GM23338 (cell line): ENCODE data around the gene FHIT. TPM values are rescaled to one million over a fixed set of nuclear protein-coding genes. Genes with fewer than 3 reads are reported as not detected.

Experiments used
- ATAC-seq: fragments of 200-7000 bp; cut with Tn5 transposase; 3 replicates; pipeline ENCODE4 v1.9.1; 2020
- DNase-seq: peaks from one replicate; pipeline ENCODE4 v3.0.0-alpha.2; 2015; ENCODE audit warnings: low spot score
- H2AFZ ChIP-seq: fragments of 200-600 bp; sonication (generic); 2 replicates; pipeline ENCODE4 v1.8.0; 2016; ENCODE audit warnings: antibody characterized with exemption, mild to moderate bottlenecking, moderate library complexity
- H3F3A ChIP-seq: fragments of 200-600 bp; sonication (generic); replicated peaks from 2 replicates; pipeline ENCODE4 v1.8.0; 2017; ENCODE audit warnings: antibody characterized with exemption, mixed run types, low read depth
- H3K27ac ChIP-seq: fragments of 200-600 bp; sonication (generic); 2 replicates; pipeline ENCODE4 v1.6.1; 2016; ENCODE audit warnings: low read depth
- H3K27me3 ChIP-seq: fragments of 200-600 bp; sonication (generic); 2 replicates; pipeline ENCODE4 v1.8.0; 2016; ENCODE audit warnings: mild to moderate bottlenecking, mixed run types, moderate library complexity; ENCODE audit not compliant: insufficient read depth
- H3K36me3 ChIP-seq: fragments of 200-600 bp; sonication (generic); 2 replicates; pipeline ENCODE4 v1.8.0; 2016; ENCODE audit warnings: mild to moderate bottlenecking; ENCODE audit not compliant: insufficient read depth
- H3K4me1 ChIP-seq: fragments of 200-600 bp; sonication (generic); 2 replicates; pipeline ENCODE4 v1.8.0; 2016; ENCODE audit warnings: mild to moderate bottlenecking, moderate library complexity; ENCODE audit not compliant: insufficient read depth
- H3K4me2 ChIP-seq: fragments of 200-600 bp; sonication (generic); 2 replicates; pipeline ENCODE4 v1.7.1; 2017; ENCODE audit warnings: mixed run types
- H3K4me3 ChIP-seq: fragments of 200-600 bp; sonication (generic); 2 replicates; pipeline ENCODE4 v1.6.1; 2016; ENCODE audit warnings: mixed run types
- H3K79me2 ChIP-seq: fragments of 200-600 bp; sonication (generic); replicated peaks from 2 replicates; pipeline ENCODE4 v1.8.0; 2017; ENCODE audit warnings: mild to moderate bottlenecking; ENCODE audit not compliant: insufficient read depth
- H3K9me2 ChIP-seq: fragments of 200-600 bp; sonication (generic); 2 replicates; pipeline ENCODE4 v1.8.0; 2017; ENCODE audit not compliant: insufficient read depth
- H4K20me1 ChIP-seq: fragments of 200-600 bp; sonication (generic); replicated peaks from 2 replicates; pipeline ENCODE4 v1.8.0; 2017; ENCODE audit warnings: mild to moderate bottlenecking; ENCODE audit not compliant: insufficient read depth
- H3K27ac Mint-ChIP-seq: 2 replicates; pipeline ENCODE4 v1.8.0; 2020; ENCODE audit warnings: inconsistent platforms, mild to moderate bottlenecking, moderate library complexity, mixed read lengths
- H3K27me3 Mint-ChIP-seq: 3 replicates; pipeline ENCODE4 v1.8.0; 2022; ENCODE audit warnings: low read depth, mild to moderate bottlenecking, moderate library complexity, mixed read lengths, inconsistent platforms; ENCODE audit not compliant: insufficient read depth, poor library complexity
- H3K36me3 Mint-ChIP-seq: 3 replicates; pipeline ENCODE4 v1.8.0; 2021; ENCODE audit warnings: low read depth, mild to moderate bottlenecking, inconsistent platforms, moderate library complexity, mixed read lengths
- H3K4me1 Mint-ChIP-seq: 3 replicates; pipeline ENCODE4 v1.8.0; 2020; ENCODE audit warnings: mild to moderate bottlenecking, inconsistent platforms, mixed read lengths
- H3K4me3 Mint-ChIP-seq: 3 replicates; pipeline ENCODE4 v1.8.0; 2021; ENCODE audit warnings: moderate library complexity, mild to moderate bottlenecking, inconsistent platforms, mixed read lengths
- H3K9me3 Mint-ChIP-seq: 3 replicates; pipeline ENCODE4 v1.8.0; 2020; ENCODE audit warnings: moderate library complexity, mild to moderate bottlenecking, inconsistent platforms, mixed read lengths
- CREB1 ChIP-seq: fragments of 250-450 bp; sonication (Bioruptor Pico); IDR thresholded peaks from 2 replicates; pipeline ENCODE4 v1.5.0; 2020; ENCODE audit warnings: low read depth, mild to moderate bottlenecking, moderate library complexity
- EZH2 ChIP-seq: fragments of 200-600 bp; sonication (generic); IDR thresholded peaks from one replicate; pipeline ENCODE4 v1.8.0; 2017; ENCODE audit warnings: antibody characterized with exemption, mild to moderate bottlenecking, low read depth; ENCODE audit not compliant: unreplicated experiment
- EZH2phosphoT487 ChIP-seq: fragments of 200-600 bp; sonication (generic); IDR thresholded peaks from one replicate; pipeline ENCODE4 v1.8.1; 2018; ENCODE audit warnings: antibody characterized with exemption; ENCODE audit not compliant: unreplicated experiment
- POLR2AphosphoS5 ChIP-seq: IDR thresholded peaks from 2 replicates; pipeline ENCODE4 v1.6.1; 2016; ENCODE audit warnings: antibody characterized with exemption, low read depth
- STAT1 ChIP-seq: IDR thresholded peaks from one replicate; pipeline ENCODE4 v1.6.1; 2016; ENCODE audit warnings: antibody characterized with exemption; ENCODE audit not compliant: unreplicated experiment
- ZNF114 ChIP-seq: fragments of 250-450 bp; sonication (Bioruptor Pico); IDR thresholded peaks from 2 replicates; pipeline ENCODE4 v1.5.0; 2020; ENCODE audit warnings: mild to moderate bottlenecking, moderate library complexity
- ZNF331 ChIP-seq: fragments of 250-450 bp; sonication (Bioruptor Pico); IDR thresholded peaks from 2 replicates; pipeline ENCODE4 v1.5.0; 2020; ENCODE audit warnings: low read depth, mild to moderate bottlenecking, moderate library complexity
- polyA plus RNA-seq: library from polyadenylated mRNA; unstranded; fragments of >200 nt; fragmentation: Nextera tagmentation; extraction: Ambion mirVana; gene quantifications from 2 replicates; pipeline ENCODE4 v1.2.1, GENCODE V29; 2016
- total RNA-seq: library from RNA; depleted of rRNA; stranded (reverse); fragments of >200 nt; shearing (Covaris generic); gene quantifications from 2 replicates; pipeline ENCODE4 v1.2.3, GENCODE V29; 2014
- TF ChIP-seq, protein P1 (sequence below): fragments of 250-450 bp; sonication (Bioruptor Pico); IDR thresholded peaks from 2 replicates; pipeline ENCODE4 v1.5.0; 2020; ENCODE audit warnings: mild to moderate bottlenecking, moderate library complexity

FHIT gene
- total and polyA plus RNA-seq, 2 experiments from 2014 or later, result 3.0 to 8.3 TPM

DNA sequence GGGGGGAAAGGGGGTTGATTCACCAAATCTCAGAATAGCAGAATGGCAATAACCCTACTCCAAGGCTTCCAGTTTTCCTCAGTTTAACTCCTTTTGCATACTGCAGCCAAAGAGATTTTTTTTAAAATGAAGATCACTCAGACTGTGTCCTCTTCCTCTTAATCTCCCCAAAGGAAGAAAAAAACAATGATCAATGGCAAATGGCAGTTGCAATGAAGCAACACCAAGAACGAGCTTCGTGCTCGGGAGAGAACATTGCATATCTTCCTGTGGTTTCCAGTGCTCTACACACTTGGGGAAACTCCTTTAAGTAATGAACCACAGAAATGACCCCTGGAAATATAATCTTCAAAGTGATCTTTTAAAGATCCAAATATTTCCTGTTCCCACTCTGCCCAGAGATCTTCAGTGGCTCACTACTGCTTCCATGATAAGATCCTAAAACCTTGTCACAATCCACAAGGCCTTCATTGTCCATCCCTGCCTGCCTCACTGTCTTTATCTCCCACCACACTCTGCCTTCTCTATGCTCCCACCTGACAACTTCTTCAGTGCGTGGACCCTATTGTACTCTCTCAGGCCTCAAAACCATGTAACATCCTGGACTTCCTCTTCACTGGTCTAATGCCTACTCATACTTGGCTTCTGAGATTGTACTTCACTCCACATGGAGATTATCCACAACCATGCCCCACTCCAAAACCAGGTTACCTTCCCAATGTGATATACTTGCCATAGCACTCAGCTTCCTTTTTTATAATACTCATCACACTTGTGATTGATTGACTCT is 394.8 kb downstream of the FHIT start (continued):
- TF ChIP-seq, protein P1, sequence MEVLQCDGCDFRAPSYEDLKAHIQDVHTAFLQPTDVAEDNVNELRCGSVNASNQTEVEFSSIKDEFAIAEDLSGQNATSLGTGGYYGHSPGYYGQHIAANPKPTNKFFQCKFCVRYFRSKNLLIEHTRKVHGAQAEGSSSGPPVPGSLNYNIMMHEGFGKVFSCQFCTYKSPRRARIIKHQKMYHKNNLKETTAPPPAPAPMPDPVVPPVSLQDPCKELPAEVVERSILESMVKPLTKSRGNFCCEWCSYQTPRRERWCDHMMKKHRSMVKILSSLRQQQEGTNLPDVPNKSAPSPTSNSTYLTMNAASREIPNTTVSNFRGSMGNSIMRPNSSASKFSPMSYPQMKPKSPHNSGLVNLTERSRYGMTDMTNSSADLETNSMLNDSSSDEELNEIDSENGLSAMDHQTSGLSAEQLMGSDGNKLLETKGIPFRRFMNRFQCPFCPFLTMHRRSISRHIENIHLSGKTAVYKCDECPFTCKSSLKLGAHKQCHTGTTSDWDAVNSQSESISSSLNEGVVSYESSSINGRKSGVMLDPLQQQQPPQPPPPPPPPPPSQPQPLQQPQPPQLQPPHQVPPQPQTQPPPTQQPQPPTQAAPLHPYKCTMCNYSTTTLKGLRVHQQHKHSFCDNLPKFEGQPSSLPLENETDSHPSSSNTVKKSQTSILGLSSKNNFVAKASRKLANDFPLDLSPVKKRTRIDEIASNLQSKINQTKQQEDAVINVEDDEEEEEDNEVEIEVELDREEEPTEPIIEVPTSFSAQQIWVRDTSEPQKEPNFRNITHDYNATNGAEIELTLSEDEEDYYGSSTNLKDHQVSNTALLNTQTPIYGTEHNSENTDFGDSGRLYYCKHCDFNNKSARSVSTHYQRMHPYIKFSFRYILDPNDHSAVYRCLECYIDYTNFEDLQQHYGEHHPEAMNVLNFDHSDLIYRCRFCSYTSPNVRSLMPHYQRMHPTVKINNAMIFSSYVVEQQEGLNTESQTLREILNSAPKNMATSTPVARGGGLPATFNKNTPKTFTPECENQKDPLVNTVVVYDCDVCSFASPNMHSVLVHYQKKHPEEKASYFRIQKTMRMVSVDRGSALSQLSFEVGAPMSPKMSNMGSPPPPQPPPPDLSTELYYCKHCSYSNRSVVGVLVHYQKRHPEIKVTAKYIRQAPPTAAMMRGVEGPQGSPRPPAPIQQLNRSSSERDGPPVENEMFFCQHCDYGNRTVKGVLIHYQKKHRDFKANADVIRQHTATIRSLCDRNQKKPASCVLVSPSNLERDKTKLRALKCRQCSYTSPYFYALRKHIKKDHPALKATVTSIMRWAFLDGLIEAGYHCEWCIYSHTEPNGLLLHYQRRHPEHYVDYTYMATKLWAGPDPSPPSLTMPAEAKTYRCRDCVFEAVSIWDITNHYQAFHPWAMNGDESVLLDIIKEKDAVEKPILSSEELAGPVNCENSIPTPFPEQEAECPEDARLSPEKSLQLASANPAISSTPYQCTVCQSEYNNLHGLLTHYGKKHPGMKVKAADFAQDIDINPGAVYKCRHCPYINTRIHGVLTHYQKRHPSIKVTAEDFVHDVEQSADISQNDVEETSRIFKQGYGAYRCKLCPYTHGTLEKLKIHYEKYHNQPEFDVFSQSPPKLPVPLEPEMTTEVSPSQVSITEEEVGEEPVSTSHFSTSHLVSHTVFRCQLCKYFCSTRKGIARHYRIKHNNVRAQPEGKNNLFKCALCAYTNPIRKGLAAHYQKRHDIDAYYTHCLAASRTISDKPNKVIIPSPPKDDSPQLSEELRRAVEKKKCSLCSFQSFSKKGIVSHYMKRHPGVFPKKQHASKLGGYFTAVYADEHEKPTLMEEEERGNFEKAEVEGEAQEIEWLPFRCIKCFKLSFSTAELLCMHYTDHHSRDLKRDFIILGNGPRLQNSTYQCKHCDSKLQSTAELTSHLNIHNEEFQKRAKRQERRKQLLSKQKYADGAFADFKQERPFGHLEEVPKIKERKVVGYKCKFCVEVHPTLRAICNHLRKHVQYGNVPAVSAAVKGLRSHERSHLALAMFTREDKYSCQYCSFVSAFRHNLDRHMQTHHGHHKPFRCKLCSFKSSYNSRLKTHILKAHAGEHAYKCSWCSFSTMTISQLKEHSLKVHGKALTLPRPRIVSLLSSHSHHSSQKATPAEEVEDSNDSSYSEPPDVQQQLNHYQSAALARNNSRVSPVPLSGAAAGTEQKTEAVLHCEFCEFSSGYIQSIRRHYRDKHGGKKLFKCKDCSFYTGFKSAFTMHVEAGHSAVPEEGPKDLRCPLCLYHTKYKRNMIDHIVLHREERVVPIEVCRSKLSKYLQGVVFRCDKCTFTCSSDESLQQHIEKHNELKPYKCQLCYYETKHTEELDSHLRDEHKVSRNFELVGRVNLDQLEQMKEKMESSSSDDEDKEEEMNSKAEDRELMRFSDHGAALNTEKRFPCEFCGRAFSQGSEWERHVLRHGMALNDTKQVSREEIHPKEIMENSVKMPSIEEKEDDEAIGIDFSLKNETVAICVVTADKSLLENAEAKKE (CRISPR knock-in tag), result no peak
- TF ChIP-seq ZNF331 (CRISPR knock-in tag) (no peak), EZH2phosphoT487 (no peak), STAT1 (no peak), EZH2 (no peak), POLR2AphosphoS5 (no peak)

DNA sequence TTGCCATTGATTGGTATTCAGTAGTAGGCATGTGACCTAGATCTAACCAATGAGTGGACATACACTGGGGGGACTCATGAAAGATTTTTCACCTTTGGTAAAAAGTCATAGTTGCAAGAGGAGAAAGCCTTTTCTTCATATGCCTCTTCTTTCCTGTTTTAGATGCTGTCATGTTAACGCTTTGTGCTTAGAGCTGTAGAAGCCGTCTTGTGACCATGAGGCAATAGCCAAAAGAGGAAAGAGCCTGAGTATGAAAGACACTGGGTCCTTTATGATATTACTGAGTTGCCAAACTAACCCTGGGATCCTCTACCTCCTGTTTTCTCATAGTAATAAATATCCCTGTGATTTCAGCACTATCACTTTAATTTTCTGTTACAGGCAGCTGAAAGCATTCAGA is 396.0 kb downstream of the FHIT start:
- Mint-ChIP-seq H3K27me3 (no peaks in the 10 kb centered on the region), H3K27ac (no peak overlapping the region), H3K36me3 (peaks cover 9% of the 10 kb centered on the region; the same call in 2 of the 3 replicates), H3K9me3 (peaks cover 7% of the 10 kb centered on the region), H3K4me3 (no peak overlapping the region), H3K4me1 (peaks cover 3% of the 10 kb centered on the region; the same call in 1 of the 3 replicates)
- H3K36me3 ChIP-seq, result peaks cover 6% of the 10 kb centered on the region
- H3K4me2 ChIP-seq, result no peak overlapping the region
- H3K4me1 ChIP-seq, result no peaks in the 10 kb centered on the region
- H3K79me2 ChIP-seq, result no peaks in the 10 kb centered on the region
- H3K4me3 ChIP-seq, result no peak overlapping the region
- H3K27me3 ChIP-seq, result no peaks in the 10 kb centered on the region
- H3K27ac ChIP-seq, result no peak overlapping the region
- peaks cover 27% of the 10 kb centered on the region for H3K9me2 ChIP-seq
- ATAC-seq (no peak), DNase-seq (no peak)
- H3F3A ChIP-seq, result no peaks in the 10 kb centered on the region
- no peak overlapping the region for H2AFZ ChIP-seq
- H4K20me1 ChIP-seq, result no peaks in the 10 kb centered on the region
- TF ChIP-seq, protein P1 (CRISPR knock-in tag), result no peak
- TF ChIP-seq POLR2AphosphoS5 (no peak), CREB1 (CRISPR knock-in tag) (no peak), EZH2 (no peak), ZNF114 (no peak)
